Heart right ventricle (tissue), 16 donors: Measurements from ENCODE around the gene CCDC71. TPM values are rescaled to one million over a fixed set of nuclear protein-coding genes. Genes with fewer than 3 reads are reported as not detected.

Source experiments
- ATAC-seq, 8 donors: fragments of 200-7000 bp; cut with Tn5 transposase; one replicate each; pipeline ENCODE4 v1.9.1; 2020; ENCODE audit warnings: mild to moderate bottlenecking in 8 of 8, moderate library complexity in 8 of 8, moderate number of reproducible peaks in 1 of 8
- DNase-seq, 2 donors: peaks; one replicate each; pipeline ENCODE4 v3.0.0-alpha.2; 2020
- H3K27ac ChIP-seq, 10 donors: fragments of 200-600 bp; sonication (generic) in 2 of 10; one replicate each; pipeline versions ENCODE4 v1.5.0 to v1.8.0; 2020 to 2022; ENCODE audit warnings: mild to moderate bottlenecking in 3 of 10
- H3K27me3 ChIP-seq, 7 donors: fragments of 200-600 bp; one replicate each; pipeline ENCODE4 v1.8.0; 2021 to 2022; ENCODE audit warnings: mild to moderate bottlenecking in 2 of 7
- H3K36me3 ChIP-seq, 9 donors: fragments of 200-600 bp; sonication (generic) in 1 of 9; one replicate each; pipeline versions ENCODE4 v1.5.0 to v1.8.0; 2020 to 2022; ENCODE audit warnings: mild to moderate bottlenecking in 2 of 9
- H3K4me1 ChIP-seq, 9 donors: fragments of 200-600 bp; sonication (generic) in 1 of 9; one replicate each; pipeline versions ENCODE4 v1.5.0 to v1.8.0; 2020 to 2022; ENCODE audit warnings: mild to moderate bottlenecking in 4 of 9
- H3K4me3 ChIP-seq, 10 donors: fragments of 200-600 bp; sonication (generic) in 2 of 10; one replicate each; pipeline versions ENCODE4 v1.5.0 to v1.8.0; 2020 to 2022; ENCODE audit warnings: mild to moderate bottlenecking in 7 of 10, moderate library complexity in 2 of 10
- H3K9me3 ChIP-seq, 11 donors: fragments of 200-600 bp in 10 of 11; sonication (generic) in 2 of 11; one replicate each; pipeline versions ENCODE4 v1.5.0 to v1.8.0; 2013 to 2022; ENCODE audit warnings: mild to moderate bottlenecking in 2 of 11, control low read depth in 1 of 11, moderate library complexity in 1 of 11
- CTCF ChIP-seq, 9 donors: fragments of 200-600 bp; sonication (generic) in 2 of 9; IDR thresholded peaks; one replicate each; pipeline versions ENCODE4 v1.5.0 to v1.8.0; 2021 to 2022; ENCODE audit warnings: antibody characterized with exemption in 9 of 9, mild to moderate bottlenecking in 5 of 9, moderate library complexity in 1 of 9
- WGBS, 2 donors: extraction: QIAGEN DNeasy Blood & Tissue Kit; methylation state at CpG; one replicate each; pipeline ENCODE4 v1.1.7; 2013; ENCODE audit warnings: inconsistent platforms in 1 of 2; 5-methylcytosine and 5-hydroxymethylcytosine counted together
- intact Hi-C, 10 donors: fragments of 100-400 bp; cut with DNase I; formaldehyde crosslinking; loops; one replicate each; pipeline versions ENCODE4 v1.11.1 to v1.14.2; 2022
- polyA plus RNA-seq, 2 donors: library from polyadenylated mRNA; stranded (reverse); fragments of 200-250 nt; gene quantifications; one replicate each; pipeline ENCODE4 v1.2.3, GENCODE V29; 2013
- total RNA-seq, 10 donors: library from RNA; stranded (reverse); fragmentation: NEBNext Ultra II Directional in 3 of 10; extraction: Animal tissue kit (Norgen Biotek cat#: 25700) in 3 of 10; gene quantifications; one replicate each; pipeline versions ENCODE4 v1.2.1 to v1.2.4, GENCODE V29; 2021 to 2023
- donor health status: Arrhythmogenic right ventricular cardiomyopathy.
- donor health status: ischemic (EF 13 %, LVEDD 7.1; RV severe dilation, severe dysfunction).
- donor health status: healthy with polysubstance abuse.
- donor health status: DM: no; HTN: yes; CAD: no.
- donor health status: DM: no; HTN: no; CAD: no.
- donor health status: ischemic (EF 25% LVEDD 6.9; RV normal size, moderate dysfunction).
- donor health status: ischemic (EF 25% LVEDD 5.7; RV mildly dilated, moderate dysfunction).
- donor health status: healthy.
- donor health status: DM: yes; HTN: yes; CAD: no.
- donor health status: Ischemic cardiomyopathy.
- donor health status: ischemic (EF 35%, LVEDD 5.7; RV mildly dilated, moderate dysfunction).
- donor health status: nonischemic (EF 11% LVEDD 7.7; RV severe dilation, severe dysfunction).
- donor health status: DM: yes; HTN: yes; CAD: no.
- donor health status: PGD.
- donor health status: ischemic (EF 29% LVEDD 5.4; RV normal size, mild dysfunction).
- donor health status: nonischemic (EF 23%, LVEDD 6.1; RV moderate dilation, normal function).

The CCDC71 gene
- total and polyA plus RNA-seq, 12 donors = 7.2 to 16.9 (median 12.3) TPM

DNA sequence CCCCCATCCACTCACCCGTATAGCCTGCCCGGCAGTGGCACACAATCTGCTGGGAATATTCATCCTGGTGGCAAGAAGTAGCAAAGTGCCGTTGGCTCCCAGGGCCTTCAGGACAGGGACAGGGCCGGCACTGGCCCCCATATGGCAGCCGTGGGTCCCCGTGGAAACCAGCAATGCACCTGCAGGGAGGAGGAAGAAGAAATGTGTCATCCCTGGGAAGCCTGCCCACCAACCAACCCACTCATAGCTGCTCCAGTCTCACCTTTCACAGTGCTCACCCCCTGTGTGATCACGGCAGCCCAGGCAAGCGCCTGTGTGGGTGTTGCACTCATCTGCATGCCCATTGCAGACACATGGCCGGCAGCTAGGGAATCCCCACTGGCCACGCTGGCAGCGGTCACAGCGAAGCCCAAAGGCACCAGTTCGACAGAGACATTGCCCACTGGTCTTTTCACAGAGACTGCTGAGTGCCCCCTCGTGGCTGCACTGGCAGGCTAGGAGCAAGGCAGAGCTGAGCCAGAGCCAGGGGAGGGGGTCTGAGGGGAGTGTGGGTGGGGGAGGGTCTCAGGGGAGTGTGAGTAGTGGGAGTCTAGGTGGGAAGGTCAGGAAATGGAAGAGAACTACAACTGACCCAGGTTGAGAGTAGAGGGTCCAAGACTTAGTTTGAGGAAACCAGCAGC, 41.0 kb downstream of the CCDC71 start:
- Histone ChIP-seq H3K36me3 (peaks cover 4 to 94% (median 79%) of the 10 kb centered on the region in 9 donors), H3K27ac (no peak overlapping the region), H3K4me1 (peaks cover 2 to 14% (median 7%) of the 10 kb centered on the region in 9 donors), H3K9me3 (no peaks in the 10 kb centered on the region), H3K27me3 (no peaks in the 10 kb centered on the region), H3K4me3 (no peak overlapping the region)
- TF ChIP-seq CTCF (IDR thresholded peaks at IDR 0.05) = no peak
- intact Hi-C loops = no loop called here
- 78 to 85% methylated on average over 14 of the region's 14 CpGs for WGBS, 2 donors
- ATAC-seq (no peak), DNase-seq (no peak)

- Histone ChIP-seq H3K4me1 (peaks cover 8 to 17% (median 10%) of the 10 kb centered on the region in 9 donors), H3K4me3 (no peak overlapping the region), H3K27me3 (no peaks in the 10 kb centered on the region), H3K9me3 (no peaks in the 10 kb centered on the region), H3K27ac (no peak overlapping the region), H3K36me3 (peaks cover 4 to 85% (median 70%) of the 10 kb centered on the region in 9 donors)
- no peak for TF ChIP-seq CTCF (IDR thresholded peaks at IDR 0.05)
- intact Hi-C loops = no loop called here
- whole genome bisulfite sequencing, 2 donors = 87 to 90% methylated on average over 7 of the region's 7 CpGs
- DNase-seq = no peak
- no peak for ATAC-seq
These were observed 41.9 kb downstream of the CCDC71 start for GRCh38 chr3:49124203-49124602.

DNA sequence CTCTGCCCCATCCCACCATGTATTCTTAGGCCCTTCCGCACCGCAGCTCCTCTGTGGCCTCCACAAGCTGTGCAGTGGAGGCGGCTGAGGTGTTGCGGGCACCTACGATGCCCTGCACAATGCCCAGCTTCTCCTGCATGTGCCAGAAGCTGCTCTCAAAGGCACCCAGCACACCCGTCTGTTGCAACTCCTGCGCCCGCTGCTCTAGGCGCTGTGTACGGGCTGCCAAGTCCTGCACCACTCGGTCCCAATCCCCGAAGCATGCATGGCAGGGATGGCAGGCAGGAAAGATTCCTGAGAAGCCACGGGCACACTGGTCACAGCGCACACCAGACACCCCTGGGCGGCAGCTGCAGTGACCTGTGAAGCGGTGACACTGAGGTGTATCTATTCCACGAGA, 42.4 kb downstream of the CCDC71 start:
- Histone ChIP-seq H3K27ac (no peak overlapping the region), H3K9me3 (no peaks in the 10 kb centered on the region), H3K36me3 (peaks cover 4 to 84% (median 67%) of the 10 kb centered on the region in 9 donors), H3K4me3 (no peak overlapping the region), H3K4me1 (peaks cover 13 to 22% (median 15%) of the 10 kb centered on the region in 9 donors), H3K27me3 (no peaks in the 10 kb centered on the region)
- DNase-seq (no peak), ATAC-seq (no peak)
- 92 to 93% methylated on average over 17 of the region's 17 CpGs for WGBS, 2 donors
- intact Hi-C loops = no loop called here
- TF ChIP-seq CTCF (IDR thresholded peaks at IDR 0.05) = no peak

- Histone ChIP-seq H3K9me3 (no peaks in the 10 kb centered on the region), H3K36me3 (peaks cover 4 to 84% (median 68%) of the 10 kb centered on the region in 9 donors), H3K27me3 (no peaks in the 10 kb centered on the region), H3K4me1 (peaks cover 13 to 24% (median 21%) of the 10 kb centered on the region in 9 donors), H3K27ac (no peak overlapping the region), H3K4me3 (no peak overlapping the region)
- intact Hi-C loops = no loop called here
- no peak for TF ChIP-seq CTCF (IDR thresholded peaks at IDR 0.05)
- ATAC-seq (no peak), DNase-seq (no peak)
- 91 to 93% methylated on average over 17 of the region's 17 CpGs for WGBS, 2 donors
These were observed 43.1 kb downstream of the CCDC71 start for GRCh38 chr3:49122886-49123545.
